Measurements from ENCODE around the gene ZBTB32. TPM values are rescaled to one million over a fixed set of nuclear protein-coding genes. Genes with fewer than 3 reads are reported as not detected.
"Not testable (repeated sequence)": the region's sequence is repeated elsewhere in the genome, so short reads cannot be mapped to it uniquely, and the experiment has no call there.

ZBTB32 gene
- total RNA-seq, 1 donor from 2014 or later = 234 TPM

- Mint-ChIP-seq H3K9me3 (no peaks in the 10 kb centered on the region), H3K36me3 (ENCODE audit: low read depth) (peaks cover 65% of the 10 kb centered on the region), H3K4me1 (ENCODE audit: low read depth) (peaks cover 35% of the 10 kb centered on the region), H3K27me3 (ENCODE audit: low read depth) (no peaks in the 10 kb centered on the region), H3K4me3 (ENCODE audit: low read depth) (peak overlapping the region; percentile 94), H3K27ac (peak overlapping the region; percentile 92)
- intact Hi-C loops (cut with micrococcal nuclease) = loop anchor here (1.0 to 5.0 kb wide), 8 partner anchors 14 to 450 kb away; partner anchors contain the start of genes ARHGAP33, PROSER3, PSENEN and U2AF1L4
- peak; percentile 97 for DNase-seq (ENCODE audit: low spot score)
These were observed 12.7 kb downstream of the ZBTB32 start for GRCh38 chr19:35716801-35717664.

GRCh38 chr19:35717665-35718344, 13.4 kb downstream of the ZBTB32 start, which contains the start of gene KMT2B:
KMT2B (plus strand) TSS chr19:35718003; CDS start chr19:35718019, 16 bp downstream.
- H3K4me1 Mint-ChIP-seq (ENCODE audit: low read depth) = peaks cover 28% of the 10 kb centered on the region
- peaks cover 73% of the 10 kb centered on the region for H3K36me3 Mint-ChIP-seq (ENCODE audit: low read depth)
- intact Hi-C loops (cut with micrococcal nuclease) = loop anchor here (1.0 to 5.0 kb wide), 8 partner anchors 15 to 451 kb away; partner anchors contain the start of genes ARHGAP33, PROSER3, PSENEN and U2AF1L4
- peak within 1 kb of the TSS; percentile 94 for H3K4me3 Mint-ChIP-seq (ENCODE audit: low read depth)
- no peaks in the 10 kb centered on the region for H3K27me3 Mint-ChIP-seq (ENCODE audit: low read depth)
- peak within 1 kb of the TSS; percentile 92 for H3K27ac Mint-ChIP-seq
- H3K9me3 Mint-ChIP-seq = no peaks in the 10 kb centered on the region
- DNase-seq (ENCODE audit: low spot score) = no peak

DNA sequence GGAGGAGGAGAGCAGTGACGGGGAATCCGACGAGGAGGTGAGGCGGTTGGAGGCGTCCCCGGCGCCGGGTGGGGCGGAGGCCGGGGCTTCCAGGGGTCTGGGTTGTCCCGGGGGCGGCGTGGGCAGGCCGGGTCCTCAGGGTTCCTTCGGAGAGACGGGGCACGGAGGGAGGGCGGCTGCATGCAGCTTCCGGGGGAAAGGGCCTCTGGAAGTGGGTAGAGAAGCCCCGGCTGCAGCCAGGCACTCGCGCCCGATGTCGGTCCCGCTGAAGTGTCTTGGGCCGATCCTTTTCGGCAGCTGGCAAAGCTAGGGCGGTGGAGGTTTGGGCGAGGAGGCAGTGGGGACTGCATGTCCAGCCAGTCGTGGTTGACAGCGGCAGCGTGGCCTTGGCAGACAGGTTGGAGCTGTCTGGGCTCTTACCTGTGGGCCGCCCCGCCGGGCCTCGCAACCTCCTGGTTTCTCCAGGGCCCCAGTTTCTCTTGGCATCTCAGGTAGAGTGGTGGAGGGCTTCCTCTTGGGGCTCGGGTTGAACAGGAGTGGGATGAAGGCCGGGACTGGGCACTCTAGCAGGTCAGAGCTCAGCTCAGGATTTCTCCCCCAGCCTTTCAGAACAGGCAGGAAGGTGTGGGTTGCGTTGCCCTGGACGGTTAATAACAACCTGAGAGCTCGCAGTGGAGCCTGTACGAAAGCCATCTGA, 14.1 kb downstream of the ZBTB32 start:
- intact Hi-C loops (cut with micrococcal nuclease) = loop anchor here (5.0 kb wide), 1 partner anchor 451 kb away; the partner anchor contains the start of gene USF2
- peak overlapping the region; percentile 85 for H3K27ac Mint-ChIP-seq
- no peaks in the 10 kb centered on the region for H3K27me3 Mint-ChIP-seq (ENCODE audit: low read depth)
- peak overlapping the region; percentile 94 for H3K4me3 Mint-ChIP-seq (ENCODE audit: low read depth)
- peak; percentile 48 for DNase-seq (ENCODE audit: low spot score)
- peaks cover 77% of the 10 kb centered on the region for H3K36me3 Mint-ChIP-seq (ENCODE audit: low read depth)
- H3K4me1 Mint-ChIP-seq (ENCODE audit: low read depth) = peaks cover 26% of the 10 kb centered on the region
- H3K9me3 Mint-ChIP-seq = no peaks in the 10 kb centered on the region

DNA sequence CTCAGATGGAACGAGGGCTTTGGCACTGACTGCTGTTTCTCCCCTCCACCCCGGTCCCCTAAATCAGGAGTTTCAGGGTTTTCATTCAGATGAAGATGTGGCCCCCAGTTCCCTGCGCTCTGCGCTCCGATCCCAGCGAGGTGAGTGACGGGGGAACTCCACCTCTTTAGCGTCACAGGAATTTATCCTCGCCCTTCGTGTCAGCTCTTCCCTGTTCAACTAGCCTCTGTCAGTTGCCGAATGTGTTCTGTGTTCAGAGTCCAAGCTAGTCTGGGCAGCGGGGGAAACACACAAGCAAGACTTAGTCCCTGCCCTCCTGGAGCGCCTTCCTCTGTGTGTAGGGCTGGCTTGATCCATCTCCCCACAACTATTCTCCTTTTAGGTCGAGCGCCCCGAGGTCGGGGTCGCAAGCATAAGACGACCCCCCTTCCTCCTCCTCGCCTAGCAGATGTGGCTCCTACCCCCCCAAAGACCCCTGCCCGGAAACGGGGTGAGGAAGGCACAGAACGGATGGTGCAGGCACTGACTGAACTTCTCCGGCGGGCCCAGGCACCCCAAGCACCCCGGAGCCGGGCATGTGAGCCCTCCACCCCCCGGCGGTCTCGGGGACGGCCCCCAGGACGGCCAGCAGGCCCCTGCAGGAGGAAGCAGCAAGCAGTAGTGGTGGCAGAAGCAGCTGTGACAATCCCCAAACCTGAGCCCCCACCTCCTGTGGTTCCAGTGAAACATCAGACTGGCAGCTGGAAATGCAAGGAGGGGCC, 15.2 kb downstream of the ZBTB32 start:
- Mint-ChIP-seq H3K9me3 (no peaks in the 10 kb centered on the region), H3K27me3 (ENCODE audit: low read depth) (no peaks in the 10 kb centered on the region), H3K4me3 (ENCODE audit: low read depth) (peak overlapping the region; percentile 94), H3K4me1 (ENCODE audit: low read depth) (peaks cover 22% of the 10 kb centered on the region), H3K27ac (peak overlapping the region; percentile 85), H3K36me3 (ENCODE audit: low read depth) (peaks cover 76% of the 10 kb centered on the region)
- DNase-seq (ENCODE audit: low spot score) = no peak
- intact Hi-C loops (cut with micrococcal nuclease) = loop anchor here (5.0 kb wide), 1 partner anchor 452 kb away; the partner anchor contains the start of gene USF2

GRCh38 chr19:35720163-35720524, 15.8 kb downstream of the ZBTB32 start:
- Mint-ChIP-seq H3K36me3 (ENCODE audit: low read depth) (peaks cover 74% of the 10 kb centered on the region), H3K9me3 (no peaks in the 10 kb centered on the region), H3K4me3 (ENCODE audit: low read depth) (peak overlapping the region; percentile 58), H3K27ac (peak overlapping the region; percentile 70), H3K4me1 (ENCODE audit: low read depth) (peaks cover 17% of the 10 kb centered on the region), H3K27me3 (ENCODE audit: low read depth) (no peaks in the 10 kb centered on the region)
- intact Hi-C loops (cut with micrococcal nuclease) = no loop called here
- no peak for DNase-seq (ENCODE audit: low spot score)

DNA sequence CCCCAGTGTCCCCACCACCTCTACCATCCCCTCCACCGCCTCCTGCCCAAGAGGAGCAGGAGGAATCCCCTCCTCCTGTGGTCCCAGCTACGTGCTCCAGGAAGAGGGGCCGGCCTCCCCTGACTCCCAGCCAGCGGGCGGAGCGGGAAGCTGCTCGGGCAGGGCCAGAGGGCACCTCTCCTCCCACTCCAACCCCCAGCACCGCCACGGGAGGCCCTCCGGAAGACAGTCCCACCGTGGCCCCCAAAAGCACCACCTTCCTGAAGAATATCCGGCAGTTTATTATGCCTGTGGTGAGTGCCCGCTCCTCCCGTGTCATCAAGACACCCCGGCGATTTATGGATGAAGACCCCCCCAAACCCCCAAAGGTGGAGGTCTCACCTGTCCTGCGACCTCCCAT, 16.3 kb downstream of the ZBTB32 start:
- H3K4me1 Mint-ChIP-seq (ENCODE audit: low read depth) = peaks cover 16% of the 10 kb centered on the region
- intact Hi-C loops (cut with micrococcal nuclease) = no loop called here
- H3K9me3 Mint-ChIP-seq = no peaks in the 10 kb centered on the region
- H3K36me3 Mint-ChIP-seq (ENCODE audit: low read depth) = peaks cover 74% of the 10 kb centered on the region
- DNase-seq (ENCODE audit: low spot score) = no peak
- H3K27ac Mint-ChIP-seq = no peak overlapping the region
- H3K27me3 Mint-ChIP-seq (ENCODE audit: low read depth) = no peaks in the 10 kb centered on the region
- H3K4me3 Mint-ChIP-seq (ENCODE audit: low read depth) = no peak overlapping the region

- no peaks in the 10 kb centered on the region for H3K9me3 Mint-ChIP-seq
- H3K4me1 Mint-ChIP-seq (ENCODE audit: low read depth) = peaks cover 9% of the 10 kb centered on the region
- peak overlapping the region; percentile 13 for H3K4me3 Mint-ChIP-seq (ENCODE audit: low read depth)
- H3K36me3 Mint-ChIP-seq (ENCODE audit: low read depth) = peaks cover 74% of the 10 kb centered on the region
- intact Hi-C loops (cut with micrococcal nuclease) = no loop called here
- DNase-seq (ENCODE audit: low spot score) = no peak
- no peak overlapping the region for H3K27ac Mint-ChIP-seq
- H3K27me3 Mint-ChIP-seq (ENCODE audit: low read depth) = no peaks in the 10 kb centered on the region
These were observed 17.0 kb downstream of the ZBTB32 start for GRCh38 chr19:35721374-35721773.

DNA sequence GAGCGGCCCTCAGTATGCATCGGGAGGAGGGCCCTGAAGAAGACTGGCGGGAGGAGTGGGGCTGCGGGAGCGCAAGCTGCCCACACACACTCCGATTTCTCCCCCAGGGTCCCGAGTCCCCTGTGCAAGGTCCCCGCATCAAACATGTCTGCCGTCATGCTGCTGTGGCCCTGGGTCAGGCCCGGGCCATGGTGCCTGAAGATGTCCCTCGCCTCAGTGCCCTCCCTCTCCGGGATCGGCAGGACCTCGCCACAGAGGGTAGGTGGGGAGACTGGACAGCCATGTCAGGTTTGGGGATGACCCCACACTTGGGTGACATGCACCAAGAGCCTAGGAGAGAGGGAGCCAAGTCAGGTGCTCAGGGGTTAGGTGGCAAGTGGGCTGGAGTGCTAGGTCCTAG, 18.1 kb downstream of the ZBTB32 start:
- intact Hi-C loops (cut with micrococcal nuclease) = no loop called here
- H3K27ac Mint-ChIP-seq = no peak overlapping the region
- H3K4me3 Mint-ChIP-seq (ENCODE audit: low read depth) = no peak overlapping the region
- no peaks in the 10 kb centered on the region for H3K27me3 Mint-ChIP-seq (ENCODE audit: low read depth)
- H3K4me1 Mint-ChIP-seq (ENCODE audit: low read depth) = peaks cover 9% of the 10 kb centered on the region
- H3K9me3 Mint-ChIP-seq = no peaks in the 10 kb centered on the region
- H3K36me3 Mint-ChIP-seq (ENCODE audit: low read depth) = peaks cover 78% of the 10 kb centered on the region
- no peak for DNase-seq (ENCODE audit: low spot score)

GRCh38 chr19:35722897-35723296, 18.5 kb downstream of the ZBTB32 start:
- no peak for DNase-seq (ENCODE audit: low spot score)
- Mint-ChIP-seq H3K27ac (no peak overlapping the region), H3K27me3 (ENCODE audit: low read depth) (no peaks in the 10 kb centered on the region), H3K36me3 (ENCODE audit: low read depth) (peaks cover 81% of the 10 kb centered on the region), H3K9me3 (no peaks in the 10 kb centered on the region), H3K4me1 (ENCODE audit: low read depth) (peaks cover 9% of the 10 kb centered on the region), H3K4me3 (ENCODE audit: low read depth) (no peak overlapping the region)
- intact Hi-C loops (cut with micrococcal nuclease) = no loop called here

DNA sequence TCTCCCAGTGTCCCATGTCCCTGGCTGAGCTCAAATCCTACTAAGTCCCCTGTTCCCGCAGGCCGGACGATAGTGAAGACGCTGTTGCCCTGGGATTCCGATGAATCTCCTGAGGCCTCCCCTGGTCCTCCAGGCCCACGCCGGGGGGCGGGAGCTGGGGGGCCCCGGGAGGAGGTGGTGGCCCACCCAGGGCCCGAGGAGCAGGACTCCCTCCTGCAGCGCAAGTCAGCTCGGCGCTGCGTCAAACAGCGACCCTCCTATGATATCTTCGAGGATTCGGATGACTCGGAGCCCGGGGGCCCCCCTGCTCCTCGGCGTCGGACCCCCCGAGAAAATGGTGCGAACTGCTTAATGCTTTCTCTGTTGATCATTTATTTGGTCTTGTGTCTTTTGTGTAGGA, 19.3 kb downstream of the ZBTB32 start:
- Mint-ChIP-seq H3K36me3 (ENCODE audit: low read depth) (peaks cover 88% of the 10 kb centered on the region), H3K4me3 (ENCODE audit: low read depth) (no peak overlapping the region), H3K27ac (no peak overlapping the region), H3K9me3 (no peaks in the 10 kb centered on the region), H3K4me1 (ENCODE audit: low read depth) (peaks cover 9% of the 10 kb centered on the region), H3K27me3 (ENCODE audit: low read depth) (no peaks in the 10 kb centered on the region)
- intact Hi-C loops (cut with micrococcal nuclease) = no loop called here
- no peak for DNase-seq (ENCODE audit: low spot score)

- H3K4me3 Mint-ChIP-seq (ENCODE audit: low read depth); DNase-seq (ENCODE audit: low spot score); H3K27ac Mint-ChIP-seq; H3K9me3 Mint-ChIP-seq; H3K4me1 Mint-ChIP-seq (ENCODE audit: low read depth); intact Hi-C loops (cut with micrococcal nuclease); H3K27me3 Mint-ChIP-seq (ENCODE audit: low read depth): not testable (repeated sequence)
- H3K36me3 Mint-ChIP-seq (ENCODE audit: low read depth) = peaks cover 88% of the 10 kb centered on the region
These were observed 19.8 kb downstream of the ZBTB32 start for GRCh38 chr19:35724132-35724531.

DNA sequence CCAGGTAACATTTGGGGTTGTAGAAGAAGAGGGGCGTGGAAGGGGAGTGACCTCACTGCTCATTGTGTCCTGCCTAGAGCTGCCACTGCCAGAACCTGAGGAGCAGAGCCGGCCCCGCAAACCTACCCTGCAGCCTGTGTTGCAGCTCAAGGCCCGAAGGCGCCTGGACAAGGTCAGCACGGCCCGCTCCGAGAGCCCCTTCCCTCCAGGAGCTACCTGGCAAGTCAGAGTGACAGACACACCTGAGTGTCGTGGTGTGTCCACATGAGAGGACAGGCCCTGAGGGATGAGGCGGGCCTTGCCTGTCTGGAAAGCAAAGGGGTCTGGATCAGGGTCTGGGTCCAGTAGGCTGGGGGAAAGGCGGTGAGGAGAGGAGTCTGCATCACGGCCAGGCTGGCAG, 20.2 kb downstream of the ZBTB32 start:
- DNase-seq (ENCODE audit: low spot score) = no peak
- Mint-ChIP-seq H3K27me3 (ENCODE audit: low read depth) (no peaks in the 10 kb centered on the region), H3K4me3 (ENCODE audit: low read depth) (no peak overlapping the region), H3K9me3 (no peaks in the 10 kb centered on the region), H3K36me3 (ENCODE audit: low read depth) (peaks cover 88% of the 10 kb centered on the region), H3K4me1 (ENCODE audit: low read depth) (peaks cover under 1% of the 10 kb centered on the region), H3K27ac (no peak overlapping the region)
- intact Hi-C loops (cut with micrococcal nuclease) = no loop called here
